ENCODE results near the gene BTG2. TPM values are rescaled to one million over a fixed set of nuclear protein-coding genes. Genes with fewer than 3 reads are reported as not detected.

Gene BTG2
- total RNA-seq, 2 experiments from 2014 or later: 116 TPM

DNA sequence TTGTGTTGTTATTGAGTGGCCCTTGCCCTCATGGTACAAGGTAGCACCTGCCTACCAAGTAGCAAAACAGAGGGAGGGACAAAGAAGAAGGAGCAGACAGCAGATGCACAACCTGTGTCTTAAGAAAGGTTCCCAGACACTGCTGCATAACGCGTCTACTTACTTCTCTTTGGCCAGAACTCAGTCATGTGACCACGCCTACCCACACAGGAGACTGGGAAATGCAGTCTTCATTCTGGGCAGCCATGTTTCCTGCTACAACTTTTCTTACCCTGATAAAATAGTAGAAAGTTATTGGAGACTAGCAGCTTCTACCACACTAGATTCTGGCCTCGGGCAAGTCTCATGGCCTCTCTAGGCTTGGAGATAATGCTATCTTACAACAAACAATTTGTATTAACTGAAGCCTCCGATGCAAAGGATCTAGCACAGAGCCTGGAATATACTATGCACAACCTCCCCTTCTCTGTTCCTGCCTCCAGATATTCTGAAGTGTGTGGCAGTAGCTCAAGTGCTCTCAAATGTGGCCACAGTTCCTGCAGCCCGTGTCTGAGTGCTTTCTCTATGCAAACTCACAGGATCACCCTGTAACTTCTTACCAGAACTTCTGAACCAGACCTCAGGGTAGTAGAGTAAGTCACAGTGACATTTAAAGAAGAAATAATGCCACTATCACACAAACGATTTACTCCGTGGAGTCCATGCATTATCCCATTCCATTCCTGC, 34.1 kb upstream of the BTG2 start:
- peak; percentile 78 for DNase-seq

GRCh38 chr1:203271962-203272632, 33.2 kb upstream of the BTG2 start:
- CTCF ChIA-PET: interaction anchor here (1.1 to 7.1 kb wide), 6 partner anchors 17 to 215 kb away, joined by 5 to 512 read pairs (median 161); partner anchors contain the start of gene BTG2
- Mint-ChIP-seq H3K36me3 (ENCODE audit: low read depth) (no peaks in the 10 kb centered on the region), H3K27ac (no peak overlapping the region), H3K4me1 (peaks cover 62% of the 10 kb centered on the region), H3K9me3 (no peaks in the 10 kb centered on the region), H3K27me3 (no peaks in the 10 kb centered on the region), H3K4me3 (no peak overlapping the region)
- POLR2A ChIA-PET: interaction anchor here (0.6 to 30.4 kb wide), 7 partner anchors 17 to 335 kb away, joined by 3 to 646 read pairs (median 12); partner anchors contain the start of gene BTG2
- DNase-seq: no peak

More for the DNA sequence above, 34.1 kb upstream of the BTG2 start:
- H3K36me3 Mint-ChIP-seq (ENCODE audit: low read depth): no peaks in the 10 kb centered on the region
- ChIA-PET CTCF (interaction anchor here (0.5 to 7.7 kb wide), 8 partner anchors 18 to 458 kb away, joined by 4 to 512 read pairs (median 142); partner anchors contain the start of gene BTG2), POLR2A (interaction anchor here (1.1 to 30.4 kb wide), 6 partner anchors 18 to 71 kb away, joined by 3 to 646 read pairs (median 50); partner anchors contain the start of gene BTG2)
- no peaks in the 10 kb centered on the region for H3K9me3 Mint-ChIP-seq
- peaks cover 54% of the 10 kb centered on the region for H3K4me1 Mint-ChIP-seq
- no peak overlapping the region for H3K4me3 Mint-ChIP-seq
- H3K27me3 Mint-ChIP-seq: no peaks in the 10 kb centered on the region
- H3K27ac Mint-ChIP-seq: no peak overlapping the region

DNA sequence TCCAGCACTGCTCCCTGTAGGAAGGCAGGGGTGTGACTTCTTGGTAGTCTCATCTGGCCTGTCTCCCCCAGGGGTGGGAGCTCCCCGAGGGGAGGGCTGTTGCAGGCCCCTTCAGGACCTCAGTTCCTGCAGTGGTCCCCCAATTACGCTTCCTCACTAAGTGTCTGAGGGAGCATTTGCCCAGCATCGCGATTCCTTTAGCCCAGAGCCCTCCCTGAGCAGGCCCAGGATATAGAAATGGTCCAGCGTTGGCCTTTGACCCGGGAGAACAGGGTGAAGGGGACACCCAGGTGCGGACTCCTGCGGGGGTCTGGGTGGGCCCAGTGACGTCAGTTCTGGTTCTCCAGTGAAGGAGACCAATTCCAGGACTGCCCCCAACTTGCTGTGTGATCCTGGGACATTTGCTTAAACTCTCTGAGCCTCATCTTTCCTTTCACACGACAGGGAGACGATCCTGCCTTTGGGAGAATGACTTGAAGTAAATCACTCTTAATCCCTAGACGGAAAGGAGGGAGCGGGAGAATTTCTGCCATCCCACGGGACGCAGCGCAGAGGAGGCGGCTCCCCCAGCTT, 32.6 kb upstream of the BTG2 start:
- no peak overlapping the region for H3K27ac Mint-ChIP-seq
- H3K27me3 Mint-ChIP-seq: no peaks in the 10 kb centered on the region

GRCh38 chr1:203273206-203273868, 32.0 kb upstream of the BTG2 start:
- POLR2A ChIA-PET: interaction anchor here (0.6 to 30.4 kb wide), 13 partner anchors 8 to 334 kb away, joined by 3 to 646 read pairs (median 6); partner anchors contain the start of gene BTG2
- H3K4me1 Mint-ChIP-seq: peaks cover 65% of the 10 kb centered on the region
- peak; percentile 93 for DNase-seq
- H3K9me3 Mint-ChIP-seq: no peaks in the 10 kb centered on the region
- CTCF ChIA-PET: interaction anchor here (0.7 to 8.1 kb wide), 18 partner anchors 9 to 349 kb away, joined by 3 to 512 read pairs (median 4); partner anchors contain the start of genes BTG2 and OPTC
- H3K27ac Mint-ChIP-seq: peak overlapping the region; percentile 49
- no peaks in the 10 kb centered on the region for H3K27me3 Mint-ChIP-seq
- peak overlapping the region; percentile 38 for H3K4me3 Mint-ChIP-seq
- no peaks in the 10 kb centered on the region for H3K36me3 Mint-ChIP-seq (ENCODE audit: low read depth)

More for the DNA sequence above, 32.6 kb upstream of the BTG2 start:
- Mint-ChIP-seq H3K4me3 (peak overlapping the region; percentile 38), H3K9me3 (no peaks in the 10 kb centered on the region), H3K36me3 (ENCODE audit: low read depth) (no peaks in the 10 kb centered on the region), H3K4me1 (peaks cover 62% of the 10 kb centered on the region)
- POLR2A ChIA-PET: interaction anchor here (0.6 to 30.4 kb wide), 12 partner anchors 8 to 334 kb away, joined by 3 to 646 read pairs (median 6); partner anchors contain the start of gene BTG2
- CTCF ChIA-PET: interaction anchor here (0.7 to 7.1 kb wide), 16 partner anchors 8 to 349 kb away, joined by 3 to 512 read pairs (median 4); partner anchors contain the start of genes BTG2 and OPTC
- DNase-seq: no peak

DNA sequence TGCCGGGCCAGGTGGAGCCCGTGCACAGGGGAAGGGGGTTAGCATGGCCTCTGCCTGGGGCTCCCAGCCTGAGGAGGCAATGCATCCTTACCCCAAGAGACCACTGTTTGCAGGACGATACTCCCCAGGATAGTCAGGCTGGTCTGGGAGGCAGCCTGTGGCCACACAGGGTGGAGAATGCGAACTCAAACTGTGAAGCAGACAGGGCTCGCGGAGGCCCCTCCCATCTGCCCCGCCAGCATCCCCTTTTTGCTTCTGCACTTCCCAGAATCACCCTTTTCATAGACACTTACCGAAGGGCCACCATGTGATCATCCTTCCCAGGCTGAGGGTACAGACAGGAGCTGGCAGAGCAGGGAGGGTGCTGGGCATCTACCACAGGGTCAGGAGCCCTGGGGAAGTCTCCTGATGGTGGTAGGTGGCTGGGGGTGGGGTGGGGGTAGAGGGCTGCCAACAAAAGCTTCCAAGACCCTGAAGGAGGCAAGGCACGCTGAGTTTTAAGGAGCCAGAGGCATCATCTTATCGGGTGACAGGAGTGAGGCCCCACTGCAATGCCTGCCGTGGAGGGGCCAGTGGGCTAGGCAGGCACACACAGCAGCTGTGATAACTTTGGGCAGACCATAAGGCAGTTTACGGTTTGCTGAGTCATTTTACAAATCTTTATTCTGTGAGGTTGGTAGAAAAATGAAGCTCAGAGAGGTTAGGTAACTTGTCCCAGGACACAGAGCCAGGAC, 31.3 kb upstream of the BTG2 start:
- Mint-ChIP-seq H3K36me3 (ENCODE audit: low read depth) (no peaks in the 10 kb centered on the region), H3K27me3 (no peaks in the 10 kb centered on the region), H3K9me3 (no peaks in the 10 kb centered on the region), H3K27ac (peak overlapping the region; percentile 49), H3K4me3 (no peak overlapping the region), H3K4me1 (peaks cover 72% of the 10 kb centered on the region)
- no peak for DNase-seq
- POLR2A ChIA-PET: interaction anchor here (0.9 to 30.4 kb wide), 6 partner anchors 10 to 62 kb away, joined by 3 to 646 read pairs (median 15); partner anchors contain the start of gene BTG2
- CTCF ChIA-PET: interaction anchor here (1.1 to 8.1 kb wide), 7 partner anchors 14 to 214 kb away, joined by 3 to 76 read pairs (median 6); no protein-coding TSS in a partner anchor

DNA sequence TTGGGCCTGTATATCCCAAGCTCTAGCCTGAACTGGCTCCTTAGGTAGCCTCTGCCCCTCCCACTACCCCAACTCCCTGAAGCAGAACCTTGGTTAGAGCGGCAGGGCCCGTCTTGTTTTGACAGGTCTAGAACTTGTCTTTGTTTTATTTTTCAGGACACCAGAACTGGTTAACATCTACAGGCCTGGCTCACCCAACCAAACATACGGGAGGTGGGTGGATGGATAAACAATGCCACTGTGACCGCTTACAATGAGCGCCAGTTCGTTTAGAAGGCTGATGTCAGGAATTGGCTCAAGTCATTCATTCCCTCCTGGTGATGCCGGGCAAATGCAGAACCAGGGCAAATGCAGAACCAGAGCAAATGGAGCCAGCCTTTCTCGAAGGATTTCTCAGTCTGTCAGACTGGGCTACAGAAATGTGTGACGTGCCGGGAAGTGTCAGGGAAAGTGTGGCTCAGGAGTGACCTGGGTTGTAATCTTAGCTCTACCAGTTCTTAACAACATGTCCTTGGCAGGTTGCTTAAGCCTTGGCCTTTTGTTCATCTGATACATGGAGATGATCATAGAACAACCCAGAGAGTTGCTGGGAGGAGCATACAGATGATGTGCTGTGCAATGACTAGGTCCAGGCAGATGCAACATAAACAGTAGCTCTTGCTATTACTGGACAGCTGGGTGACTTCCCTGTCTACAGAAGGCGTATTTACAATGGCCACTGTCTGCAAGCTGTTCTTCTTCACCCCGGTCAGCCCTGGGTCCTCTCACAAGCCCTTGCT, 30.5 kb upstream of the BTG2 start:
- Mint-ChIP-seq H3K27me3 (no peaks in the 10 kb centered on the region), H3K4me1 (peaks cover 75% of the 10 kb centered on the region), H3K4me3 (no peak overlapping the region), H3K9me3 (no peaks in the 10 kb centered on the region), H3K27ac (peak overlapping the region; percentile 33), H3K36me3 (ENCODE audit: low read depth) (no peaks in the 10 kb centered on the region)
- CTCF ChIA-PET: interaction anchor here (0.6 to 8.1 kb wide), 9 partner anchors 13 to 213 kb away, joined by 3 to 76 read pairs (median 5); no protein-coding TSS in a partner anchor
- no peak for DNase-seq
- POLR2A ChIA-PET: interaction anchor here (0.9 to 30.4 kb wide), 6 partner anchors 9 to 61 kb away, joined by 3 to 646 read pairs (median 15); partner anchors contain the start of gene BTG2

- Mint-ChIP-seq H3K36me3 (ENCODE audit: low read depth) (no peaks in the 10 kb centered on the region), H3K9me3 (no peaks in the 10 kb centered on the region), H3K4me3 (no peak overlapping the region), H3K27me3 (no peaks in the 10 kb centered on the region), H3K27ac (no peak overlapping the region), H3K4me1 (peaks cover 77% of the 10 kb centered on the region)
- DNase-seq: no peak
- ChIA-PET POLR2A (interaction anchor here (0.9 to 30.4 kb wide), 8 partner anchors 13 to 332 kb away, joined by 3 to 646 read pairs (median 19); partner anchors contain the start of gene BTG2), CTCF (interaction anchor here (0.6 to 8.1 kb wide), 10 partner anchors 7 to 67 kb away, joined by 3 to 76 read pairs (median 11); no protein-coding TSS in a partner anchor)
These were observed 29.6 kb upstream of the BTG2 start for GRCh38 chr1:203275656-203276272.

DNA sequence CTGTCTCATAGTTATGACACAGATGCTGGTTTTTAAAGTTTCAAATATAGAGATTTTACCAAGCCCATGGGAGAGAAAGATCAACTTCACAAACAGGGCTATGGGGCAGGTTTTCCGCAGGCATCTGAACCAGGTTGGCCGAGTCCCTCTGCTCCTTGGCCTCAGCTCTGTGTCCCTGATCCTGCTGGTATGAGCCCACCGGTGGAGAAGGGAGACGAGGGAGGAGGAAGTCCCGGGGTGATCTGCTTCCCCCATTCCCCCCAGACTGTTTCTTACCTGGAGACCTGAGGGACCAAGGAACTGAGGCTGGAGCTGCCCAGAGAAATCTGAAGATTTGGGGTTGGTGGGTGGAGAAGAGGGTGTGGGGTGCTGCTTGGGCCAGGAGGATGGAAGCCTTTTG, 28.9 kb upstream of the BTG2 start:
- Mint-ChIP-seq H3K27ac (no peak overlapping the region), H3K9me3 (no peaks in the 10 kb centered on the region), H3K4me3 (no peak overlapping the region), H3K36me3 (ENCODE audit: low read depth) (no peaks in the 10 kb centered on the region), H3K4me1 (peaks cover 77% of the 10 kb centered on the region), H3K27me3 (no peaks in the 10 kb centered on the region)
- ChIA-PET CTCF (interaction anchor here (0.6 to 8.1 kb wide), 8 partner anchors 8 to 1704 kb away, joined by 3 to 76 read pairs (median 16); no protein-coding TSS in a partner anchor), POLR2A (interaction anchor here (0.9 to 30.4 kb wide), 8 partner anchors 9 to 331 kb away, joined by 3 to 646 read pairs (median 10); partner anchors contain the start of gene BTG2)
- DNase-seq: no peak

DNA sequence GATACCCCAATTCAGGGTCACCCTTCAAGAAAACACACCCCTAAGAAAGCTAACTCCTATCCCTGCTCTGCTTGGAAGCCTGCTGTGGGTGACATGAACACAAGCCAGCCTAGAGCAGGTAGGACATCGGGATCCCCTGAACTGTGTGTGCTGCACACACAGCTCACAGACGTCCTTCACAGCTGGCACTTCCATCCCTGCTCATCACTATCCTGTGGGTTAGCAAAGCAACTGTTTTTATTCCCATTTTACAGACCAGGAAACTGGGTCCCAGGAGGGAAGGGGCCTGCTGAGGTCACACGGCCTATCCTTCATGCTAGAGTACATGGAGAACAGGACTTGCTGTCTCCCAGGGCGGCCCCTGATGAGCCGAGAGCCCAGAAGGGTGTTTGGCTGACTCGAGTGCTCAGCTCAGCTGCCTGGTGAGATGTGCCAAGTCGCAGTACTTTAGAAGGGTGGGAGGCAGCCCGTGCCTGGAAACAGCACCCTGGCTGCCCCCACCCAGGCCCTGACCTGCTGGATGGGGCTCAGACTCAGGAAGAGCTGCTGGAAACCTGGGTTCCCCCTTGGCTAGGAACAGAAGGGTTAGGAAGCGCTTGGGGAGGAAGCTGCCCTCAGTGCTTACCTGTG, 28.3 kb upstream of the BTG2 start:
- H3K4me3 Mint-ChIP-seq: no peak overlapping the region

More for the DNA sequence above, 28.3 kb upstream of the BTG2 start:
- no peaks in the 10 kb centered on the region for H3K27me3 Mint-ChIP-seq
- no peak for DNase-seq
- peaks cover 76% of the 10 kb centered on the region for H3K4me1 Mint-ChIP-seq
- CTCF ChIA-PET: interaction anchor here (0.6 to 8.1 kb wide), 9 partner anchors 8 to 1705 kb away, joined by 3 to 76 read pairs (median 7); partner anchors contain the start of gene BTG2
- peak overlapping the region; percentile 67 for H3K27ac Mint-ChIP-seq
- H3K36me3 Mint-ChIP-seq (ENCODE audit: low read depth): no peaks in the 10 kb centered on the region
- no peaks in the 10 kb centered on the region for H3K9me3 Mint-ChIP-seq
- POLR2A ChIA-PET: interaction anchor here (1.1 to 30.4 kb wide), 10 partner anchors 7 to 65 kb away, joined by 3 to 646 read pairs (median 5); partner anchors contain the start of gene BTG2
